Activated CD4-positive, alpha-beta T cell treated with anti-CD3 and anti-CD28 coated beads, Interleukin-2, amount 50 U/mL, for 4 hours (primary cell): ENCODE data around the gene PTCSC3.
"Not testable (repeated sequence)": the region's sequence is repeated elsewhere in the genome, so short reads cannot be mapped to it uniquely, and the experiment has no call there.

Experiments used
- DNase-seq, 2 experiments: peaks; one replicate each; pipeline ENCODE4 v3.0.0-alpha.2; 2020

The PTCSC3 gene

DNA sequence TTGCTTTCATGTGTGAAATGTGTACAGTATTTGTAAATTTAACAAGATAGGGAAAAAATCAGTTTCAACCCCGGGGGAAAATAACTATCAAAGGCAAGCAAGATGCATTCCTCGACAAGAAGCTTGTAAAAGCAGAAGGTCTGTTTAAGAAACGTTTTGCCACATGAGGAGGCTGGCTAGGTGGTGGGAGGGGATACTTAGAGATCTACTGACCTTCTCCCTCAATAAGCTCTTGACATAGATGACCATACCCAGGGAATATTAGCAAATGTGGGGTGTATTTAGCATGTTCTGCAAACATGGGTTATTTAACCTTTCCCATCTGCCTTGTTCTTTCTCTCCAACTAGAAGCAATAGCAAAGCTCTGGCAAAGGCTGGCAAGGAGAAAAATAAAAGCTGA, 4.9 kb downstream of the PTCSC3 start:
- no peak for DNase-seq

DNA sequence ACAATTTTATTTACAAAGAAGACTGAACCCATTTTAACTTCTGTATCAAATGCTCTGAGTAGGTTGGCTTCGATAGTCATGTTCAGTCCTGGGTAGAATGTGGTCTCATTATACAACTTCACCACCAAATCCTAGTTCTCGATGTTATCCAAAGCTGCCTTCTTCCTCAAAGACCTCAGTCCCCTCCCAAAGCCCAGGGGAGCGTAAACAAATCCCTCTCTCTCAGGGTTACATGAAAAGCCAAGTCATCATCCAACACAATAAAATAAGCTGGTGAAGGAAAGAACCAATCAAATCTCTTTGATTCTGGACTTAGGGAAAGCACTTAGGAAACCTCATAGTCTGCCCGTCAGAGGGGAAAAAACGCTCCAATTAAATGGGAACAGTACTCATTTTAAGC, 9.1 kb downstream of the PTCSC3 start:
- no peak for DNase-seq

DNA sequence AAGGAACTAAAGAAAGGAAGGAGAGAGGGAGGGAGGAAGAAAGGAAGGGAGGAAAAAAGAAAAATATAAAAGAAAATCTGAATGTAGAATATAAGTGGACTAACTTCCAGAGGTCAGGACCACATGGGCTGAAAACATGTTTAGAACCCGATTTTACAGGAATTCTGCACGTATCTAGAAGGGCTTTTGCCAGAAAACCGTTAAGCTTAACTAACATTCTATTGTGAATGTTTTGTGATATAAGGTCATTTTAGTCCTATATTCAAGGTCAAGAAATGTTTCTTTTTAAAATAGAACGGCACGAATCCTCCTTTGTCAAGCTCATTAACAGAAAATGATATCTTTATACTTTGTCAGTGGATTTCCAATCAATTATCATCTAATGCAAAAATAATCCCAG, 13.1 kb downstream of the PTCSC3 start:
- DNase-seq: no peak

- DNase-seq: no peak
Measured at GRCh38 chr14:36162267-36162666, 14.3 kb downstream of the PTCSC3 start.

GRCh38 chr14:36161776-36162175, 14.7 kb downstream of the PTCSC3 start:
- no peak for DNase-seq

GRCh38 chr14:36151335-36151734, 25.2 kb downstream of the PTCSC3 start:
- no peak for DNase-seq

- no peak for DNase-seq
Measured at GRCh38 chr14:36134038-36134437, 42.5 kb downstream of the PTCSC3 start.

DNA sequence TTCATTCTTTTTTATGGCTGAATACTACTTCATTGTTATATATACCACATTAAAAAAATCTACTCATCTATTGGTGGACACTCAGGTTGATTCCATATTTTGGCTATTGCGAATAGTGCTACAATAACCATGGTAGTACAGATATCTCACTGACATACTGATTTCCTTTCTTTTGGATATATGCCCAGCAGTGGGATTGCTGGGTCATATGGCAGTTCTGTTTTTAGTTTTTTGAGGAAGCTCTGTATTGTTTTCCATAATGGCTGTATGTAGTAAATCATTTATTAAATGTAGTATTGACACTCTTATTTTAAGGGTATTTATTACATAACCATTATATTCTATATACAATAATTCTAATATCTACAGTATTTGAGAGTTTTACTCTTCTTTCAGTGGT, 43.7 kb downstream of the PTCSC3 start:
- no peak for DNase-seq

DNA sequence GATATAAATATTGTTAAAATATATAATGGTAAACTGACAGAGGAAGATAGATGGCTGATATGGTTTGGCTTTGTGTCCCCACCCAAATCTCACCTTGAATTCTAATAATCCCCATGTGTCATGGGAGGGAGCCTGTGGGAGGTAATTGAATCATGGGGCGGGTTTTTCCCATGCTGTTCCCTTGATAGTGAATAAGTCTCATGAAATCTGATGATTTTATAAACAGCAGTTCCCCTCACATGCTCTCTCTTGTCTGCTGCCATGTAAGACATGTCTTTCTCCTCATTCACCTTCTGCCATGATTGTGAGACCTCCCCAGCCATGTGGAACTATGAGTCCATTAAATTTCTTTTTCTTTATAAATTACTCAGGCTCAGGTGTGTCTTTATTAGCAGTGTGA, 46.3 kb downstream of the PTCSC3 start:
- no peak for DNase-seq

GRCh38 chr14:36129181-36129580, 47.3 kb downstream of the PTCSC3 start:
- DNase-seq: no peak

DNA sequence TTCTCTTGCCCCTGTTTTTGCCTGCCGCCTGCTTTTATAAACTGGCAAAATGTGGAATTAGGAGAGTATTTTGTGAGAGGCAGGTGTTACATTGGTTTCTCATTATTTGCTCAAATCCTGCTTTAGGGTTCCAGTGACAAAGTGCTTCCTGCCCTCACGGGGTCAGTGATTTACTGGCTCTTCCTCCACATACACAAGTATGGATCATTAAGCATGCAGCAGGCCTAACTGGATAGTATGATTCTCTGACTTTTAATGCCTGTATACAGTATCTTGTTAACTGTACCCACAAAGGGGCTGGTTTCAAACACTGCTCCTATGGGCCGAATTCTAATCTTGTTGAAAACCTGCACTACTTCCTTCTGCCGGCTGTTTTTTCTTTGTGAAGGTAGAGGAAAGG, 63.2 kb downstream of the PTCSC3 start:
- no peak for DNase-seq

GRCh38 chr14:36111822-36112583, 64.5 kb downstream of the PTCSC3 start:
- DNase-seq: no peak

GRCh38 chr14:36105401-36105800, 71.1 kb downstream of the PTCSC3 start:
- no peak for DNase-seq

- DNase-seq: not testable (repeated sequence)
Measured at GRCh38 chr14:36104258-36104657, 72.3 kb downstream of the PTCSC3 start.

- no peak for DNase-seq
Measured at GRCh38 chr14:36099619-36100018, 76.9 kb downstream of the PTCSC3 start.

DNA sequence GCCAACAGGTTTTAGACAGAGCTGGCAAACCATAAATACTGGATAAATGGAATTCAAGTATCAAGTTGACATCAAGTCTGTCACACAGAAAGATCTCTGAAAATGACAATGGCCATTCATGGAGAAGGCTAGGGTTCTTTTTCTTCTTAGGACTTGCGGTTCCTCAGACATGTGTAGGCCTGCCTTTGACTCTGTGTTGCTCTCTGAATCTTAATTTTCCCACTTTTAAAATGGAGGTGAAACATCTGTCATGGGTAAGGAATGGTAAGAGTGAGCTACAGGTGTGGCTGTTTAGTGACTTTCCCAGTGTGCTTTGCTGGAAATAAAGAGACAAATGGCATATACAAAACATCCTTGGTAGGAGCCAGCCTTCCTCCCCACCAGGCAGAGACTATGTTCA, 79.2 kb downstream of the PTCSC3 start:
- DNase-seq: no peak

- DNase-seq: no peak
Measured at GRCh38 chr14:36096090-36096489, 80.4 kb downstream of the PTCSC3 start.

- no peak for DNase-seq
Measured at GRCh38 chr14:36094963-36095362, 81.6 kb downstream of the PTCSC3 start.

DNA sequence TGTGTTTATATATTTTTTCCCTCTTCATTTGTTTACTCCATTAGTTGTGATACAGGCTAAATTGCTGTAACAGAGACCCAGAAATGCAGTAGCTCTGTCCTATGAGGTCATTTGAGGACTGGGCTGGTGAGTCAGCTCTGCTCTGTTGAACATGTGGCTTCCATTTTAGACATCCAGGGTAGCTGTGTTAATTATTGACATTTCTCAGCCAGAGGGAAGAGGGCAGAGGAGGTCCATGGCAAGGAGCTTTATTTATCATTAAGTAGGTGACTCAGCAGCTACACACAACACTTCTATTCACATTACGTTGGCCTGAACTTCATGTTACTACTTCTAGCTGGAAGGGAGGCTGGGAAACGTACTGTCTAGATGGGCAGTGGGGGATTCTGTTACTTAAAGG, 85.4 kb downstream of the PTCSC3 start:
- DNase-seq: no peak

- no peak for DNase-seq
Measured at GRCh38 chr14:36087411-36087810, 89.1 kb downstream of the PTCSC3 start.

DNA sequence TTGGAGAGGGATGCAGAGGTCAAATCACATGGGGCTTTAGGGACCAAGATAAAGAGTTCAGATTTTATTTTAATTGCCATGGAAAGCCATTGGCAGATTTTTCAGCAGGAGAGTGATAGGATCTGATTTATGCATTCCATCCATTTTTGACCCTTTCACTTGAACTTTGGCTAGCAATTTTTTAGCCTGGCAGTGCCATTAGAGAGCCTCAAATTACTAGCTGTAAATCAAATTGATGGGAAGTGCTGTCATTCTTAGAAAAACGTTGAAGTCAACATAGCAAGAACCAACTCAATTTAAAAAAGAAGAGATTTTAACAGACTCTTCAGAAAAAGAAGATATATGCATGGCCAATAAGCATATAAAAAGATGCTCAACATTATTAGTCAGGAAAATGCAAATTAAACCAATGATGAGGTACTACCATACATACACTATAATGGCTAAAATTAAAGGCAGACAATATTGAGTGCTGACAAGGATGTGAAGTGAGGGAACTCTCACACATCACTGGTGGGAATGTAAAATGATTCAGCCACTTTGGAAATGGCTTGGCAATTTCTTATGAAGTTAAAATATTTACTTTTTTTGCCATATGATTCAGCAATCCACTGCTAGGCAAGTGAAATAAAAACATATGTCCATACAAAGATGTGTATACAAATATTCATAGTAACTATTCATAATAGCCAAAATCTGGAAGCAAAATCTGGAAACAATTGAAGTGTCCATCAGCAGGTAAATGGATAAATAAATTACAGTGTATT, 89.7 kb downstream of the PTCSC3 start:
- DNase-seq: no peak

GRCh38 chr14:36085861-36086260, 90.7 kb downstream of the PTCSC3 start:
- no peak for DNase-seq
